HL-60 (cell line): ENCODE measurements around the gene SNX10.

Experiments used
- DNase-seq, 2 experiments: peaks; one replicate each; pipeline ENCODE4 v3.0.0-alpha.2; 2010 to 2020; ENCODE audit warnings: low read depth in 1 of 2, low spot score in 1 of 2
- H3K27ac ChIP-seq: fragments of 250-450 bp; sonication (Bioruptor Pico); replicated peaks from 2 replicates; pipeline ENCODE4 v1.5.1; 2020; ENCODE audit warnings: mild to moderate bottlenecking, moderate library complexity
- H3K27me3 ChIP-seq: fragments of 250-450 bp; sonication (Bioruptor Pico); 2 replicates; pipeline ENCODE4 v1.5.1; 2021; ENCODE audit warnings: mild to moderate bottlenecking, moderate library complexity; ENCODE audit not compliant: insufficient read depth, poor library complexity, severe bottlenecking
- H3K4me3 ChIP-seq: replicated peaks from 2 replicates; pipeline ENCODE4 v1.5.1; 2011; ENCODE audit warnings: mild to moderate bottlenecking, control low read depth, low read length; ENCODE audit not compliant: insufficient read depth
- GABPA ChIP-seq: IDR thresholded peaks from 2 replicates; pipeline ENCODE4 v1.6.1; 2012; ENCODE audit warnings: low read depth
- POLR2AphosphoS5 ChIP-seq: IDR thresholded peaks from 2 replicates; pipeline ENCODE4 v1.6.1; 2012; ENCODE audit warnings: low read depth
- REST ChIP-seq: IDR thresholded peaks from 2 replicates; pipeline ENCODE4 v1.6.1; 2012; ENCODE audit warnings: low read depth; ENCODE audit not compliant: insufficient replicate concordance
- SPI1 ChIP-seq: IDR thresholded peaks from 2 replicates; pipeline ENCODE4 v1.6.1; 2012; ENCODE audit warnings: low read depth, mild to moderate bottlenecking, borderline replicate concordance
- TF ChIP-seq, protein P1 (sequence below): IDR thresholded peaks from one replicate; pipeline ENCODE4 v1.5.1; 2011; ENCODE audit warnings: low read length, control low read depth, inconsistent platforms; ENCODE audit not compliant: insufficient read depth

The SNX10 gene

GRCh38 chr7:26308551-26308950, 16.9 kb downstream of the SNX10 start:
- TF ChIP-seq, protein P1, sequence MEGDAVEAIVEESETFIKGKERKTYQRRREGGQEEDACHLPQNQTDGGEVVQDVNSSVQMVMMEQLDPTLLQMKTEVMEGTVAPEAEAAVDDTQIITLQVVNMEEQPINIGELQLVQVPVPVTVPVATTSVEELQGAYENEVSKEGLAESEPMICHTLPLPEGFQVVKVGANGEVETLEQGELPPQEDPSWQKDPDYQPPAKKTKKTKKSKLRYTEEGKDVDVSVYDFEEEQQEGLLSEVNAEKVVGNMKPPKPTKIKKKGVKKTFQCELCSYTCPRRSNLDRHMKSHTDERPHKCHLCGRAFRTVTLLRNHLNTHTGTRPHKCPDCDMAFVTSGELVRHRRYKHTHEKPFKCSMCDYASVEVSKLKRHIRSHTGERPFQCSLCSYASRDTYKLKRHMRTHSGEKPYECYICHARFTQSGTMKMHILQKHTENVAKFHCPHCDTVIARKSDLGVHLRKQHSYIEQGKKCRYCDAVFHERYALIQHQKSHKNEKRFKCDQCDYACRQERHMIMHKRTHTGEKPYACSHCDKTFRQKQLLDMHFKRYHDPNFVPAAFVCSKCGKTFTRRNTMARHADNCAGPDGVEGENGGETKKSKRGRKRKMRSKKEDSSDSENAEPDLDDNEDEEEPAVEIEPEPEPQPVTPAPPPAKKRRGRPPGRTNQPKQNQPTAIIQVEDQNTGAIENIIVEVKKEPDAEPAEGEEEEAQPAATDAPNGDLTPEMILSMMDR = no peak
- no peak for TF ChIP-seq REST
- TF ChIP-seq SPI1 = no peak
- TF ChIP-seq POLR2AphosphoS5 = no peak
- TF ChIP-seq GABPA = no peak

DNA sequence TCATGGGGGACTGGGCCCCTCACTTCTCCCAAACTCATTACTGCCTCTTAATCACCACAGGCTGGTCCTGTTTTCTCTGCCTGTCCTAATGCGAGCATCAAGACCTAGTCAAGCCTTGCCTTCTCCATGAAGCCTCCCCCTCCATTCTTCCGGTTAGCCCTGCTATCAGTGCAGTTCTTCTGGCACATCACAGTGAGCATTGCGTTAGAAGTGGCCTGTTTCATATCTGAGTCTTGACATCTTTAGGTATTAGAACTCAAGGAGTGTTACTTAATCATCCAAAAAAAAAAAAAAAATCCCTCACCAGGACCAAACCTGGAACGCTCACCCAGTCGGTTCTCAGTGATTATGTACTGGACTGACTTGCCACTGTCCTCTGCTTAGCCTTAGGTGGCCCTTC, 17.4 kb downstream of the SNX10 start:
- DNase-seq = no peak
- Histone ChIP-seq H3K4me3 (no peak overlapping the region), H3K27ac (no peak overlapping the region), H3K27me3 (no peaks in the 10 kb centered on the region)
- TF ChIP-seq REST (no peak), POLR2AphosphoS5 (no peak), GABPA (no peak), SPI1 (no peak)
- TF ChIP-seq, protein P1 = no peak

More at GRCh38 chr7:26308551-26308950, 16.9 kb downstream of the SNX10 start:
- Histone ChIP-seq H3K27ac (no peak overlapping the region; the same call in 1 of the 2 replicates), H3K4me3 (no peak overlapping the region), H3K27me3 (no peaks in the 10 kb centered on the region)
- DNase-seq = no peak

- TF ChIP-seq, protein P1 = no peak
- no peak for TF ChIP-seq REST
- TF ChIP-seq POLR2AphosphoS5 = no peak
- TF ChIP-seq GABPA = no peak
- TF ChIP-seq SPI1 = no peak
- H3K4me3 ChIP-seq = no peak overlapping the region
Measured at GRCh38 chr7:26311798-26312197, 20.1 kb downstream of the SNX10 start.

More at GRCh38 chr7:26311798-26312197, 20.1 kb downstream of the SNX10 start:
- no peak for DNase-seq
- no peaks in the 10 kb centered on the region for H3K27me3 ChIP-seq
- H3K27ac ChIP-seq = no peak overlapping the region
